ENCODE data around the gene GLT8D1.

Gene GLT8D1

GRCh38 chr3:52671676-52672075 is 33.9 kb downstream of the GLT8D1 start:
- H3K4me2 ChIP-seq (ENCODE audit: low read length) = no peak overlapping the region
- TF ChIP-seq EZH2phosphoT487 (IDR thresholded peaks at IDR 0.05; ENCODE audit: low read depth) = no peak
- TF ChIP-seq, protein P1, sequence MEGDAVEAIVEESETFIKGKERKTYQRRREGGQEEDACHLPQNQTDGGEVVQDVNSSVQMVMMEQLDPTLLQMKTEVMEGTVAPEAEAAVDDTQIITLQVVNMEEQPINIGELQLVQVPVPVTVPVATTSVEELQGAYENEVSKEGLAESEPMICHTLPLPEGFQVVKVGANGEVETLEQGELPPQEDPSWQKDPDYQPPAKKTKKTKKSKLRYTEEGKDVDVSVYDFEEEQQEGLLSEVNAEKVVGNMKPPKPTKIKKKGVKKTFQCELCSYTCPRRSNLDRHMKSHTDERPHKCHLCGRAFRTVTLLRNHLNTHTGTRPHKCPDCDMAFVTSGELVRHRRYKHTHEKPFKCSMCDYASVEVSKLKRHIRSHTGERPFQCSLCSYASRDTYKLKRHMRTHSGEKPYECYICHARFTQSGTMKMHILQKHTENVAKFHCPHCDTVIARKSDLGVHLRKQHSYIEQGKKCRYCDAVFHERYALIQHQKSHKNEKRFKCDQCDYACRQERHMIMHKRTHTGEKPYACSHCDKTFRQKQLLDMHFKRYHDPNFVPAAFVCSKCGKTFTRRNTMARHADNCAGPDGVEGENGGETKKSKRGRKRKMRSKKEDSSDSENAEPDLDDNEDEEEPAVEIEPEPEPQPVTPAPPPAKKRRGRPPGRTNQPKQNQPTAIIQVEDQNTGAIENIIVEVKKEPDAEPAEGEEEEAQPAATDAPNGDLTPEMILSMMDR (IDR thresholded peaks at IDR 0.05; ENCODE audit: low read depth, low read length) = no peak
- H3K9ac ChIP-seq (ENCODE audit: low read length) = no peak overlapping the region

GRCh38 chr3:52670621-52671521 is 34.7 kb downstream of the GLT8D1 start:
- Histone ChIP-seq H2AFZ (ENCODE audit: low read depth, low read length) (no peak overlapping the region), H4K20me1 (ENCODE audit: insufficient read depth, low read length) (no peaks in the 10 kb centered on the region), H3K4me3 (ENCODE audit: low read length) (no peak overlapping the region), H3K4me2 (ENCODE audit: low read length) (no peak overlapping the region), H3K9ac (ENCODE audit: low read length) (no peak overlapping the region), H3K36me3 (replicated peaks; ENCODE audit: low read depth, low read length) (peaks cover 40% of the 10 kb centered on the region), H3K27me3 (ENCODE audit: low read depth, low read length) (no peaks in the 10 kb centered on the region), H3K27ac (ENCODE audit: low read length) (no peak overlapping the region), H3K4me1 (ENCODE audit: low read length) (peaks cover 4% of the 10 kb centered on the region; the same call in 1 of the 2 replicates), H3K9me3 (ENCODE audit: insufficient read depth, low read length) (no peaks in the 10 kb centered on the region), H3K79me2 (ENCODE audit: low read length) (peaks cover 16% of the 10 kb centered on the region)
- TF ChIP-seq, protein P1 (IDR thresholded peaks at IDR 0.05; ENCODE audit: low read depth, low read length) = no peak
- no peak for TF ChIP-seq EZH2phosphoT487 (IDR thresholded peaks at IDR 0.05; ENCODE audit: low read depth)

More at GRCh38 chr3:52671676-52672075, 33.9 kb downstream of the GLT8D1 start:
- Histone ChIP-seq H3K27me3 (ENCODE audit: low read depth, low read length) (no peaks in the 10 kb centered on the region), H3K4me3 (ENCODE audit: low read length) (no peak overlapping the region), H2AFZ (ENCODE audit: low read depth, low read length) (no peak overlapping the region), H4K20me1 (ENCODE audit: insufficient read depth, low read length) (no peaks in the 10 kb centered on the region), H3K79me2 (ENCODE audit: low read length) (peaks cover 16% of the 10 kb centered on the region), H3K27ac (ENCODE audit: low read length) (no peak overlapping the region), H3K9me3 (ENCODE audit: insufficient read depth, low read length) (no peaks in the 10 kb centered on the region), H3K4me1 (ENCODE audit: low read length) (peaks cover 4% of the 10 kb centered on the region; the same call in 1 of the 2 replicates), H3K36me3 (replicated peaks; ENCODE audit: low read depth, low read length) (peaks cover 40% of the 10 kb centered on the region)

GRCh38 chr3:52663098-52663497 is 42.5 kb downstream of the GLT8D1 start:
- peaks cover 6% of the 10 kb centered on the region; the same call in 1 of the 2 replicates for H3K79me2 ChIP-seq (ENCODE audit: low read length)
- H3K36me3 ChIP-seq (replicated peaks; ENCODE audit: low read depth, low read length) = peaks cover 53% of the 10 kb centered on the region
- H3K9ac ChIP-seq (ENCODE audit: low read length) = no peak overlapping the region
- H3K4me2 ChIP-seq (ENCODE audit: low read length) = no peak overlapping the region
- H4K20me1 ChIP-seq (ENCODE audit: insufficient read depth, low read length) = no peaks in the 10 kb centered on the region
- H3K4me1 ChIP-seq (ENCODE audit: low read length) = peaks cover 5% of the 10 kb centered on the region
- H2AFZ ChIP-seq (ENCODE audit: low read depth, low read length) = no peak overlapping the region
- TF ChIP-seq, protein P1 (IDR thresholded peaks at IDR 0.05; ENCODE audit: low read depth, low read length) = no peak
- TF ChIP-seq EZH2phosphoT487 (IDR thresholded peaks at IDR 0.05; ENCODE audit: low read depth) = no peak
- H3K9me3 ChIP-seq (ENCODE audit: insufficient read depth, low read length) = no peaks in the 10 kb centered on the region
- H3K27me3 ChIP-seq (ENCODE audit: low read depth, low read length) = no peaks in the 10 kb centered on the region
- no peak overlapping the region for H3K4me3 ChIP-seq (ENCODE audit: low read length)
- no peak overlapping the region for H3K27ac ChIP-seq (ENCODE audit: low read length)

DNA sequence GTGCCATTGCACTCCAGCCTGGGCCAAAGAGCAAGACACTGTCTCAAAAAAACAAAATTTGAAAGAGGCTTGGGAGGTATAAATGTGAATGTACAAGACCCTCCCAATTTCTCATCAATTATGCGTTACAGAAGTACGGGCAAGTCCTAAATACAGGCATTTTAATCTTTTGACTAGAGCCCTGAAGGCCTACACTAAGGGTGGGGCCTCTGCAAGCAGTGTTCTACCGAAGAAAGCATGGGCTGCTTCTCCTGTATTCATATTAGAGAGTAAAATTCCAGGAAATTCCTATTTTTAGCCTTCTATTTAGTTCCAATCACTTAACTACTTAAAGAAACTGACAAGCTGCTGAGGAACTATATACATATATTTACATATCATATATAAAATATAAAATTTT is 45.5 kb downstream of the GLT8D1 start:
- peaks cover 6% of the 10 kb centered on the region; the same call in 1 of the 2 replicates for H3K79me2 ChIP-seq (ENCODE audit: low read length)
- no peak overlapping the region for H3K4me2 ChIP-seq (ENCODE audit: low read length)
- H3K36me3 ChIP-seq (replicated peaks; ENCODE audit: low read depth, low read length) = peaks cover 67% of the 10 kb centered on the region
- no peak overlapping the region for H3K27ac ChIP-seq (ENCODE audit: low read length)
- no peak overlapping the region for H3K4me3 ChIP-seq (ENCODE audit: low read length)
- H3K9me3 ChIP-seq (ENCODE audit: insufficient read depth, low read length) = no peaks in the 10 kb centered on the region
- H3K9ac ChIP-seq (ENCODE audit: low read length) = no peak overlapping the region
- no peaks in the 10 kb centered on the region for H4K20me1 ChIP-seq (ENCODE audit: insufficient read depth, low read length)
- H3K4me1 ChIP-seq (ENCODE audit: low read length) = peaks cover 5% of the 10 kb centered on the region
- H3K27me3 ChIP-seq (ENCODE audit: low read depth, low read length) = no peaks in the 10 kb centered on the region
- H2AFZ ChIP-seq (ENCODE audit: low read depth, low read length) = no peak overlapping the region
- TF ChIP-seq EZH2phosphoT487 (IDR thresholded peaks at IDR 0.05; ENCODE audit: low read depth) = no peak
- TF ChIP-seq, protein P1 (IDR thresholded peaks at IDR 0.05; ENCODE audit: low read depth, low read length) = no peak

Measured in OCI-LY3 (cell line).